ENCODE measurements around the gene MYCN. TPM values are rescaled to one million over a fixed set of nuclear protein-coding genes. Genes with fewer than 3 reads are reported as not detected.

MYCN gene
- total and polyA plus RNA-seq, 2 of the 13 experiments (the other 11 are each of a cell fraction or from before 2014, with no cell fraction given): not detected

- TF ChIP-seq GPN1 (CRISPR knock-in tag; IDR thresholded peaks at IDR 0.05; ENCODE audit: borderline replicate concordance): no peak
- TF ChIP-seq NRL (CRISPR knock-in tag; IDR thresholded peaks at IDR 0.05; ENCODE audit: borderline replicate concordance): no peak
- no peak for TF ChIP-seq HHEX (CRISPR knock-in tag; IDR thresholded peaks at IDR 0.05)
Observed at GRCh38 chr2:15942711-15943345, 2.5 kb downstream of the MYCN start (continued).

GRCh38 chr2:15943378-15944280 is 3.3 kb downstream of the MYCN start:
- POLR2A ChIA-PET: interaction anchor here (0.7 kb wide), 1 partner anchor 316 kb away, joined by 3 read pairs; no protein-coding TSS in a partner anchor
- Histone ChIP-seq H3K27ac (ENCODE audit: extremely low read length, insufficient read depth, low read length) (no peak overlapping the region), H3K36me3 (replicated peaks in 1 of 2; ENCODE audit: control insufficient read depth in 1 of 2, insufficient read depth in 2 of 2, low read length in 2 of 2) (no peaks in the 10 kb centered on the region), H3K79me2 (ENCODE audit: insufficient read depth, low read length) (no peaks in the 10 kb centered on the region), H3K4me3 (replicated peaks in 1 of 3; ENCODE audit: insufficient read depth in 1 of 3, low read depth in 2 of 3, low read length in 3 of 3) (no peak overlapping the region), H3K9me3 (ENCODE audit: low read length) (no peaks in the 10 kb centered on the region), H3K27me3 (ENCODE audit: control insufficient read depth in 1 of 2, insufficient read depth in 2 of 2, low read length in 2 of 2) (peaks cover 23 to 49% of the 10 kb centered on the region in 2 experiments), H2AFZ (ENCODE audit: low read length) (no peak overlapping the region), H4K20me1 (ENCODE audit: insufficient read depth, low read length) (no peaks in the 10 kb centered on the region; the same call in 1 of the 2 replicates), H3K9ac (ENCODE audit: insufficient read depth, low read depth, low read length) (no peak overlapping the region), H3K4me2 (ENCODE audit: low read depth, low read length) (no peak overlapping the region), H3K4me1 (ENCODE audit: insufficient read depth, low read length) (peaks cover 11% of the 10 kb centered on the region; the same call in 1 of the 2 replicates)
- no peak for FAIRE-seq
- DNase-seq (ENCODE audit: low spot score): no peak
- in situ Hi-C loops (cut with HindIII; ENCODE audit: extremely low pct_ligation_motif_present, low pct_unique_long_range_greater_than_20kb): loop anchor here (5.0 to 10.0 kb wide), 3 partner anchors 274 to 541 kb away; no protein-coding TSS in a partner anchor
- CTCF ChIA-PET (ENCODE audit: low intra/inter-chr PET ratio, low total read pairs): interaction anchor here (0.9 kb wide), 1 partner anchor 339 kb away, joined by 3 read pairs; no protein-coding TSS in a partner anchor
- peak; percentile 59; the same call in 1 of the 2 replicates for TF ChIP-seq ZNF281 (CRISPR knock-in tag; IDR thresholded peaks at IDR 0.05; ENCODE audit: borderline replicate concordance)
- TF ChIP-seq ZNF816 (CRISPR knock-in tag; IDR thresholded peaks at IDR 0.05; ENCODE audit: borderline replicate concordance): 0 out of 2 replicates have a peak, but pooled peaks have one; percentile 42
- peak; percentile 35 for TF ChIP-seq XRCC5 (optimal IDR thresholded peaks at IDR 0.05; ENCODE audit: low read length)
- no peak for TF ChIP-seq TOPORS (CRISPR knock-in tag; IDR thresholded peaks at IDR 0.05)
- TF ChIP-seq PATZ1 (CRISPR knock-in tag; IDR thresholded peaks at IDR 0.05): peak; percentile 94
- TF ChIP-seq MTF2 (CRISPR knock-in tag; IDR thresholded peaks at IDR 0.05; ENCODE audit: borderline replicate concordance): 0 out of 2 replicates have a peak, but pooled peaks have one; percentile 23
- peak; percentile 60 for TF ChIP-seq STAG1 (CRISPR knock-in tag; IDR thresholded peaks at IDR 0.05)
- no peak for TF ChIP-seq BRCA1 (CRISPR knock-in tag; IDR thresholded peaks at IDR 0.05)
- peak; percentile 72 for TF ChIP-seq CTCF (CRISPR knock-in tag; IDR thresholded peaks at IDR 0.05)
- intact Hi-C loops (cut with micrococcal nuclease; ENCODE audit: unreplicated experiment): loop anchor here (1.0 to 5.0 kb wide), 3 partner anchors 149 to 339 kb away; no protein-coding TSS in a partner anchor
- ATAC-seq: peak; percentile 21
- WGBS (ENCODE audit: low lambda C conversion rate): 15% methylated on average over 12 of the region's 12 CpGs
- no TSS peak for BruUV-seq (replicated peaks)

Measured in HepG2 (cell line).